Measurements from ENCODE around the gene INF2.

Gene INF2

GRCh38 chr14:104757681-104758392 lies 68.4 kb downstream of the INF2 start:
- no peak for DNase-seq (ENCODE audit: low read depth)
- no peak for TF ChIP-seq CTCF (IDR thresholded peaks at IDR 0.05; ENCODE audit: low read depth, low read length, missing control alignments)
- in situ Hi-C loops (cut with HindIII; ENCODE audit: low sequenced_read_pairs): no loop called here
- H3K4me3 ChIP-seq (ENCODE audit: low read depth, low read length): no peak overlapping the region

DNA sequence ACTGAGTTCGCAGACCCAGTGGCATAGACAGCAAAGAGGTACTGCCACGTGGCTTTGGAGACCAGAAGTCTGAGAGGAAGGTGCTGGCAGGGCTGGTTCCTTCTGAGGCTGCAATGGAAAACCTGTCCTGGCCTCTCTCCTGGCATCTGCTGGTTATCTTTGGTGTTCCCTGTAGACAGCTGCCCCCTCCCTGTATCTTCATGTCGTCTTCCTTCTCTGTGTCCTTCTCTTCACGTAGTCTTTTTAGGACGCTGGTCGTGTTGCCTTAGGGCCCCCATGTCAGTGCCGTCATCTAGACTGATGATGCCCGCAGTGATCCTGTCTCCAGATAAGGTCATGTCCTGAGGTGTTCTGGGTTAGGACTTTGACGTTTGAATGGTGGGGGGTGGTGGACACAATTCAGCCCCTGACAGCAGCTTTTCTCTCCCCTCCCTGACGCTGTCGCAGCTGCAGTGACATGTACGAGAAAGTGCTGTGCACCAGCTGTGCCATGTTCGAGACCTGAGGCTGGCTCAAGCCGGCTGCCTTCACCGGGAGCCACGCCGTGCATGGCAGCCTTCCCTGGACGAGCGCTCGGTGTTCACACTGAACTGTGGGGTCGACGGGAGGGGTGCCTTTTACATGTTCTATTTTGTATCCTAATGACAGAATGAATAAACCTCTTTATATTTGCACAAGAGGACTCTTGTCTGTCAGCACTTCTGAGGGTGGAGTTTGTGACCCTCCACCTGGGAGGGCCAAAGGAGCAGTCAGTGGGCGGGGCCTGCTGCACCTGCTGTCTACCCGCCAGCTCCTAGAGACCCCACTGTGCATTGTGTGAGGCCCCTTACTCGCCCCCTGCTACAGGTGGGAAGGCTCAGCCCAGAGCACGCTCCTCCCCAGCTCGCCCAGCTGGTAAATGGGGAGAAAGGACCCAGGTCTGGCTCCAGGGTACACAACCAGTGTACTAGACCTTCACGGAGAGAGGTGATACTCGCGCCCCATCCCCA lies 69.9 kb downstream of the INF2 start:
- in situ Hi-C loops (cut with HindIII; ENCODE audit: low sequenced_read_pairs): no loop called here
- no peak overlapping the region for H3K4me3 ChIP-seq (ENCODE audit: low read depth, low read length)
- TF ChIP-seq CTCF (IDR thresholded peaks at IDR 0.05; ENCODE audit: low read depth, low read length, missing control alignments): no peak

GRCh38 chr14:104765517-104765916 lies 76.1 kb downstream of the INF2 start:
- DNase-seq (ENCODE audit: low read depth): no peak
- in situ Hi-C loops (cut with HindIII; ENCODE audit: low sequenced_read_pairs): no loop called here
- no peak overlapping the region for H3K4me3 ChIP-seq (ENCODE audit: low read depth, low read length)
- TF ChIP-seq CTCF (IDR thresholded peaks at IDR 0.05; ENCODE audit: low read depth, low read length, missing control alignments): no peak

More for the DNA sequence above, 69.9 kb downstream of the INF2 start:
- no peak for DNase-seq (ENCODE audit: low read depth)

DNA sequence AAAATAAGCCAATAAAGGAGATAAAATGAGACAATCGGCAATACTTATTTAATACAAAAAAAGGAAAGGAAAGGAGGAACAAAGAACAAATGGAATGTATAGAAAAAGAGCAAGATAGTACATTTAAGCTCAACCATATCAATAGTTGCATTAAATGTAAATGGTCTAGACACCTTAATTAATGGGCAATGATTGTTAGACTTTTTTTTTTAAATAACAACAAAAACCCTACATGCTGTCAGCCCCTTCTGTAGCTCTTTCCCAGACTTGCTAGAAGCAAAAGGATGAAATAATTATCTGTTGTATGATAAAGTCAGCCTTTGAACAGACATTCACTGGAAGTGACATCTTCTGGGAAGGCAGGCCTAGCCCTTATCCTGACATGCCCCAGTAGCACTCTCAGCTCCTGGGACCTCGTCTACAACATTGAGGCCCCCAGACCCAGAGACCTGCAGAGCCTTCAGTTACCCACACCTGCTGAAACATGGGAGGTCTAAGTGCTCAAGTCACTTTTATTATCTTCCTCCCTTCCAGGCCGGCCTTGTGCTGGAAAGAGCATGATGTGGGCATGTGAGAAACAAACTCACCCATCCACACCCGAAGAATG lies 76.9 kb downstream of the INF2 start:
- in situ Hi-C loops (cut with HindIII; ENCODE audit: low sequenced_read_pairs): no loop called here
- TF ChIP-seq CTCF (IDR thresholded peaks at IDR 0.05; ENCODE audit: low read depth, low read length, missing control alignments): no peak
- DNase-seq (ENCODE audit: low read depth): no peak
- no peak overlapping the region for H3K4me3 ChIP-seq (ENCODE audit: low read depth, low read length)

GRCh38 chr14:104766863-104767633 lies 77.6 kb downstream of the INF2 start:
- no peak for DNase-seq (ENCODE audit: low read depth)
- in situ Hi-C loops (cut with HindIII; ENCODE audit: low sequenced_read_pairs): no loop called here
- no peak overlapping the region for H3K4me3 ChIP-seq (ENCODE audit: low read depth, low read length)
- no peak for TF ChIP-seq CTCF (IDR thresholded peaks at IDR 0.05; ENCODE audit: low read depth, low read length, missing control alignments)

DNA sequence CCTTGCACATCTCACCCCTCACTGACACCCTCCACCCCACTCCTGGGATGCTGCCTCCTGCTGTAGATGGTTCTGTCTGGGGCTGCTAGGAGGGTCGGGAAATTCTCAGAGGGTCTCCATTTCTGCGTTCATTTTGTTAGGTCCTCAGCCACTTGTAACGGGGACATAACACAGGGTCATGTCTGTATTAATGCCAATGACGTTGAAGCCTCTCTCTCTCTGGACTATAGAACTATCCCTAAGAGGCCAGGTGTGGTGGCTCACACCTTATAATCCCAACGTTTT lies 78.2 kb downstream of the INF2 start:
- DNase-seq (ENCODE audit: low read depth): no peak
- H3K4me3 ChIP-seq (ENCODE audit: low read depth, low read length): no peak overlapping the region
- in situ Hi-C loops (cut with HindIII; ENCODE audit: low sequenced_read_pairs): no loop called here
- TF ChIP-seq CTCF (IDR thresholded peaks at IDR 0.05; ENCODE audit: low read depth, low read length, missing control alignments): no peak
